A549 (cell line): ENCODE data around the gene C1orf167. TPM values are rescaled to one million over a fixed set of nuclear protein-coding genes. Genes with fewer than 3 reads are reported as not detected.

Experiments used
- ATAC-seq, 2 experiments: fragments of 200-7000 bp in 1 of 2; fragments of >200 bp in 1 of 2; cut with Nextera tagmentation in 1 of 2; cut with Tn5 transposase in 1 of 2; 3 replicates each; pipeline versions ENCODE4 v1.8.0 to v1.9.1; 2018 to 2020; ENCODE audit warnings: mild to moderate bottlenecking in 1 of 2, moderate library complexity in 1 of 2
- CTCF ChIA-PET: fragments of 300-600 bp; sonication (Branson Sonifier 250); formaldehyde crosslinking; extraction: SDS; loops from one replicate; lab custom pipeline; 2021; ENCODE audit warnings: antibody characterized with exemption, inconsistent platforms; lab: Yijun Ruan, JAX
- POLR2A ChIA-PET: fragments of 350-600 bp; formaldehyde crosslinking; extraction: SDS; loops from one replicate; lab custom pipeline; 2021; ENCODE audit warnings: antibody characterized with exemption, inconsistent platforms; lab: Yijun Ruan, JAX
- DNase-seq, 2 experiments: peaks; one replicate each; pipeline versions ENCODE4 v3.0.0 to v3.0.0-alpha.2; 2011 to 2016; ENCODE audit warnings: low read depth in 1 of 2, low spot score in 1 of 2
- FAIRE-seq: peaks from 2 replicates; lab custom pipeline; 2011; peaks lifted over from hg19 to GRCh38; lab: Jason Lieb, UNC
- H3K27ac ChIP-seq, 2 experiments: fragments of >200 bp; sonication (Bioruptor Twin); formaldehyde crosslinking; 3 replicates each; pipeline ENCODE4 v1.5.1; 2016 to 2017
- H3K4me1 ChIP-seq: fragments of >200 bp; sonication (Bioruptor Twin); formaldehyde crosslinking; 3 replicates; pipeline ENCODE4 v1.6.1; 2016
- H3K4me2 ChIP-seq: fragments of >200 bp; sonication (Bioruptor Twin); formaldehyde crosslinking; 3 replicates; pipeline ENCODE4 v1.6.1; 2016
- H3K4me3 ChIP-seq: fragments of >200 bp; sonication (Bioruptor Twin); formaldehyde crosslinking; 3 replicates; pipeline ENCODE4 v1.5.1; 2016
- H3K9me3 ChIP-seq: fragments of >200 bp; sonication (Bioruptor Twin); formaldehyde crosslinking; 3 replicates; pipeline ENCODE4 v1.6.1; 2016
- JUN ChIP-seq, 2 experiments: fragments of >200 bp; sonication (Bioruptor Twin); formaldehyde crosslinking; IDR thresholded peaks; 2 replicates in 1 of 2; 3 replicates in 1 of 2; pipeline ENCODE4 v1.6.1; 2016 to 2017
- RAD21 ChIP-seq, 2 experiments: fragments of >200 bp in 1 of 2; sonication (Bioruptor Twin) in 1 of 2; formaldehyde crosslinking in 1 of 2; IDR thresholded peaks in 1 of 2; conservative IDR thresholded peaks in 1 of 2; 2 replicates in 1 of 2; 3 replicates in 1 of 2; pipeline ENCODE4 v1.6.1; 2012 to 2018; ENCODE audit warnings: inconsistent platforms in 1 of 2
- SMC3 ChIP-seq: fragments of >200 bp; sonication (Bioruptor Twin); formaldehyde crosslinking; IDR thresholded peaks from 3 replicates; pipeline ENCODE4 v1.6.1; 2018; ENCODE audit warnings: inconsistent platforms
- WGBS: methylation state at CpG from one replicate; pipeline ENCODE4 v1.1.6; 2017; ENCODE audit errors: missing lambda C conversion rate; 5-methylcytosine and 5-hydroxymethylcytosine counted together
- polyA plus RNA-seq, 4 experiments: library from polyadenylated mRNA; depleted of rRNA in 3 of 4; stranded (reverse); fragments of >200 nt; fragmentation: RNase III in 1 of 4; extraction: RNeasy Plus Mini Kit Qiagen cat#74134 plus additional on column Dnase treatment in 1 of 4; gene quantifications; 2 replicates in 3 of 4; 3 replicates in 1 of 4; pipeline ENCODE4 v1.2.3, GENCODE V29; 2011 to 2017
- TF ChIP-seq, protein P1 (sequence below): fragments of >200 bp; sonication (Bioruptor Twin); formaldehyde crosslinking; IDR thresholded peaks from 3 replicates; pipeline ENCODE4 v1.5.1; 2016

Gene C1orf167
- polyA plus RNA-seq, 2 of the 4 experiments (the other 2 are of a cell fraction), result not detected

DNA sequence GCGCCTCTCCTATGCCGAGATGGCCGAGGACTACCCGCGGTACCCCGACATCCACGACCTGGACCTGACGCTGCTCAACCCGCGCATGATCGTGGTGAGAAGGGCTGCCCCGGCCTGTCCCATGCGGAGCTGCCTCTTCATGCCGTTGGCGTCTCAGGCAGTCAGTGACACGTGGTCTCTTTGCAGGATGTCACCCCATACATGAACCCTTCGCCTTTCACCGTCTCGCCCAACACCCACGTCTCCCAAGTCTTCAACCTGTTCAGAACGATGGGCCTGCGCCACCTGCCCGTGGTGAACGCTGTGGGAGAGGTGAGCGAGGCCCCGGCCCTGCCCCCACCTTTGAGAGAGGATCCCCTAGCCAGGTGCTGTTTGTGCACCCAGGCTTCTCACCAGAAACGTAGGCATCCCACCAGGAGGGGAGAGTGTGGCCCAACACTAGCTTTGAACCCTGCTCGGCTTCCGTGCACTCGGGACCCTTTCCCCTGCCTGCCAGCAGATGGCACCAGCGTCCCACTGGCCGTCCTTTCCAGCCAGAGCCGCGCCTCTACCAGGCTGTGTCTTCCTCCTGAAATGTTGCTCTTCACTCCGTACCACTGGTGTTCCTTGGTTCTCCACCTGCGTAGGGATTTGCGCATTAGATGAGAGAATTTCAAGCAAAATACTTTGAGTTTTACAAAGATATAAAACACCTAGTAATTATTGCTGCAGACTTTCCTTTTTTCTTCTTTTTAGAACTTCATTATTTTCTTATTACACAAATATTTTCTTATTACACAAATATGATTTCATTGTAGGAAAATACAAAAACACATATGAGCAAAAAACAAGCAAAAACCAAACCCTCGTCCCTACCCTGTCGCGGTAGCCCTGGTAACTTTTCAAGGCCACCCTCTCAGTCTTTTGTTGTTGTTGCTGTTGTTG lies 76.6 kb downstream of the C1orf167 start:
- ATAC-seq (peak; percentile 84 to 96), FAIRE-seq (no peak)
- 62% methylated on average over 35 of the region's 40 CpGs for WGBS

More for the DNA sequence above, 76.6 kb downstream of the C1orf167 start:
- ChIA-PET CTCF (interaction anchor here (0.6 to 5.6 kb wide), 32 partner anchors 9 to 584 kb away, joined by 3 to 48 read pairs (median 5); partner anchors contain the start of genes CLCN6, MFN2, MTHFR and NPPA), POLR2A (interaction anchor here (1.0 kb wide), 2 partner anchors 69 to 71 kb away, joined by 6 to 16 read pairs; no protein-coding TSS in a partner anchor)
- TF ChIP-seq SMC3 (peak; percentile 73), JUN (IDR thresholded peaks at IDR 0.05) (no peak), RAD21 (conservative IDR thresholded peaks at IDR 0.05 in 1 of 2, IDR thresholded peaks at IDR 0.05 in 1 of 2) (peak; percentile 81 to 86)
- TF ChIP-seq, protein P1, sequence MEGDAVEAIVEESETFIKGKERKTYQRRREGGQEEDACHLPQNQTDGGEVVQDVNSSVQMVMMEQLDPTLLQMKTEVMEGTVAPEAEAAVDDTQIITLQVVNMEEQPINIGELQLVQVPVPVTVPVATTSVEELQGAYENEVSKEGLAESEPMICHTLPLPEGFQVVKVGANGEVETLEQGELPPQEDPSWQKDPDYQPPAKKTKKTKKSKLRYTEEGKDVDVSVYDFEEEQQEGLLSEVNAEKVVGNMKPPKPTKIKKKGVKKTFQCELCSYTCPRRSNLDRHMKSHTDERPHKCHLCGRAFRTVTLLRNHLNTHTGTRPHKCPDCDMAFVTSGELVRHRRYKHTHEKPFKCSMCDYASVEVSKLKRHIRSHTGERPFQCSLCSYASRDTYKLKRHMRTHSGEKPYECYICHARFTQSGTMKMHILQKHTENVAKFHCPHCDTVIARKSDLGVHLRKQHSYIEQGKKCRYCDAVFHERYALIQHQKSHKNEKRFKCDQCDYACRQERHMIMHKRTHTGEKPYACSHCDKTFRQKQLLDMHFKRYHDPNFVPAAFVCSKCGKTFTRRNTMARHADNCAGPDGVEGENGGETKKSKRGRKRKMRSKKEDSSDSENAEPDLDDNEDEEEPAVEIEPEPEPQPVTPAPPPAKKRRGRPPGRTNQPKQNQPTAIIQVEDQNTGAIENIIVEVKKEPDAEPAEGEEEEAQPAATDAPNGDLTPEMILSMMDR, result peak; percentile 79
- Histone ChIP-seq H3K4me3 (no peak overlapping the region), H3K27ac (no peak overlapping the region), H3K4me1 (no peaks in the 10 kb centered on the region), H3K4me2 (no peak overlapping the region), H3K9me3 (no peaks in the 10 kb centered on the region)
- peak; percentile 49 to 83 for DNase-seq

Other genes starting within 250 kb of the C1orf167 start
- gene FBXO2, start 107.8 kb upstream of the C1orf167 start, polyA plus RNA-seq (2011; rRNA removed), result 5.8 and 8.5 TPM in 2 replicates
- 14.3 to 35.2 TPM (median 31.2 TPM) in 3 replicates for gene FBXO2, start 107.8 kb upstream of the C1orf167 start, polyA plus RNA-seq (2017; fragmentation: RNase III; extraction: RNeasy Plus Mini Kit Qiagen cat#74134 plus additional on column Dnase treatment)
- gene FBXO44, start 107.3 kb upstream of the C1orf167 start, polyA plus RNA-seq (2011; rRNA removed), result 10.3 and 10.4 TPM in 2 replicates
- 21.7 to 27.3 TPM (median 26.9 TPM) in 3 replicates for gene FBXO44, start 107.3 kb upstream of the C1orf167 start, polyA plus RNA-seq (2017; fragmentation: RNase III; extraction: RNeasy Plus Mini Kit Qiagen cat#74134 plus additional on column Dnase treatment)
- 7.7 and 8.5 TPM in 2 replicates for gene FBXO6, start 98.0 kb upstream of the C1orf167 start, polyA plus RNA-seq (2011; rRNA removed)
- gene FBXO6, start 98.0 kb upstream of the C1orf167 start, polyA plus RNA-seq (2017; fragmentation: RNase III; extraction: RNeasy Plus Mini Kit Qiagen cat#74134 plus additional on column Dnase treatment), result 4.8 to 5.5 TPM (median 5.4 TPM) in 3 replicates
- gene MAD2L2, start 81.0 kb upstream of the C1orf167 start, polyA plus RNA-seq (2011; rRNA removed), result 32.5 and 35.4 TPM in 2 replicates
- 30.6 to 31.7 TPM (median 31.2 TPM) in 3 replicates for gene MAD2L2, start 81.0 kb upstream of the C1orf167 start, polyA plus RNA-seq (2017; fragmentation: RNase III; extraction: RNeasy Plus Mini Kit Qiagen cat#74134 plus additional on column Dnase treatment)
- gene DRAXIN, start 70.5 kb upstream of the C1orf167 start, polyA plus RNA-seq (2011; rRNA removed), result 0.03 and 0.04 TPM in 2 replicates
- gene DRAXIN, start 70.5 kb upstream of the C1orf167 start, polyA plus RNA-seq (2017; fragmentation: RNase III; extraction: RNeasy Plus Mini Kit Qiagen cat#74134 plus additional on column Dnase treatment), result 0.03 to 0.08 TPM in 2 of 3 replicates, not detected in the other
- 26.9 and 32.1 TPM in 2 replicates for gene AGTRAP, start 26.1 kb upstream of the C1orf167 start, polyA plus RNA-seq (2011; rRNA removed)
- 56.5 to 57.5 TPM (median 57.5 TPM) in 3 replicates for gene AGTRAP, start 26.1 kb upstream of the C1orf167 start, polyA plus RNA-seq (2017; fragmentation: RNase III; extraction: RNeasy Plus Mini Kit Qiagen cat#74134 plus additional on column Dnase treatment)
- 4.5 and 5.0 TPM in 2 replicates for gene MTHFR, start 43.8 kb downstream of the C1orf167 start, polyA plus RNA-seq (2011; rRNA removed)
- 4.1 to 5.3 TPM (median 5.2 TPM) in 3 replicates for gene MTHFR, start 43.8 kb downstream of the C1orf167 start, polyA plus RNA-seq (2017; fragmentation: RNase III; extraction: RNeasy Plus Mini Kit Qiagen cat#74134 plus additional on column Dnase treatment)
- gene CLCN6, start 44.0 kb downstream of the C1orf167 start, polyA plus RNA-seq (2011; rRNA removed), result 5.7 and 8.2 TPM in 2 replicates
- 6.1 to 9.0 TPM (median 8.9 TPM) in 3 replicates for gene CLCN6, start 44.0 kb downstream of the C1orf167 start, polyA plus RNA-seq (2017; fragmentation: RNase III; extraction: RNeasy Plus Mini Kit Qiagen cat#74134 plus additional on column Dnase treatment)
- gene NPPA, start 85.6 kb downstream of the C1orf167 start, polyA plus RNA-seq (2011; rRNA removed), result not detected in 2 replicates
- gene NPPA, start 85.6 kb downstream of the C1orf167 start, polyA plus RNA-seq (2017; fragmentation: RNase III; extraction: RNeasy Plus Mini Kit Qiagen cat#74134 plus additional on column Dnase treatment), result not detected in 3 replicates
- not detected in 2 replicates for gene NPPB, start 96.8 kb downstream of the C1orf167 start, polyA plus RNA-seq (2011; rRNA removed)
- gene NPPB, start 96.8 kb downstream of the C1orf167 start, polyA plus RNA-seq (2017; fragmentation: RNase III; extraction: RNeasy Plus Mini Kit Qiagen cat#74134 plus additional on column Dnase treatment), result 0.18 to 0.20 TPM in 2 of 3 replicates, not detected in the other
- 23.0 and 26.1 TPM in 2 replicates for gene KIAA2013, start 164.2 kb downstream of the C1orf167 start, polyA plus RNA-seq (2011; rRNA removed)
- 22.3 to 23.5 TPM (median 23.3 TPM) in 3 replicates for gene KIAA2013, start 164.2 kb downstream of the C1orf167 start, polyA plus RNA-seq (2017; fragmentation: RNase III; extraction: RNeasy Plus Mini Kit Qiagen cat#74134 plus additional on column Dnase treatment)
- gene PLOD1, start 172.5 kb downstream of the C1orf167 start, polyA plus RNA-seq (2011; rRNA removed), result 53.8 and 66.7 TPM in 2 replicates
- gene PLOD1, start 172.5 kb downstream of the C1orf167 start, polyA plus RNA-seq (2017; fragmentation: RNase III; extraction: RNeasy Plus Mini Kit Qiagen cat#74134 plus additional on column Dnase treatment), result 78.6 to 85.2 TPM (median 83.9 TPM) in 3 replicates
- 34.7 and 40.3 TPM in 2 replicates for gene MFN2, start 218.3 kb downstream of the C1orf167 start, polyA plus RNA-seq (2011; rRNA removed)
- gene MFN2, start 218.3 kb downstream of the C1orf167 start, polyA plus RNA-seq (2017; fragmentation: RNase III; extraction: RNeasy Plus Mini Kit Qiagen cat#74134 plus additional on column Dnase treatment), result 35.7 to 36.8 TPM (median 35.9 TPM) in 3 replicates